ENCODE data around the gene IBSP.

The IBSP gene

DNA sequence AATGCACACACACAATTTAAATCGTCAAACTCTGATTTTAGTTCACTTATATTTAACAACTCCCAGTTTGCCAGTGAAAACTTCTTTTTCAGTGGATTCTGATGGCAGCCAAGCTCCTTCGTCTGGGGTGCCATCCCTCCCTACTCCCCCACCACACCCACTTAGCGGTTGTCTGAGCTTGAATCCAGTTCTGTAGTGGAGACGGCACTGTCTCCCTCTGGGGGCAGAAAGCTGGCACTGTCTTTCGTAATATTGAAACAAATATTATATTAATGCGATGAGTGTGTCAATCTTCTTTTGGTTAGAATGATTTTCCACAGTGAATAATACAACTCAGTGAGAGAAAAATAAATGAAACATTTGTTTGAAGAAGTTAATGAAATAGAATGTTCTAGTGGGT lies 38.9 kb downstream of the IBSP start:
- no peak for DNase-seq (ENCODE audit: low read depth)

DNA sequence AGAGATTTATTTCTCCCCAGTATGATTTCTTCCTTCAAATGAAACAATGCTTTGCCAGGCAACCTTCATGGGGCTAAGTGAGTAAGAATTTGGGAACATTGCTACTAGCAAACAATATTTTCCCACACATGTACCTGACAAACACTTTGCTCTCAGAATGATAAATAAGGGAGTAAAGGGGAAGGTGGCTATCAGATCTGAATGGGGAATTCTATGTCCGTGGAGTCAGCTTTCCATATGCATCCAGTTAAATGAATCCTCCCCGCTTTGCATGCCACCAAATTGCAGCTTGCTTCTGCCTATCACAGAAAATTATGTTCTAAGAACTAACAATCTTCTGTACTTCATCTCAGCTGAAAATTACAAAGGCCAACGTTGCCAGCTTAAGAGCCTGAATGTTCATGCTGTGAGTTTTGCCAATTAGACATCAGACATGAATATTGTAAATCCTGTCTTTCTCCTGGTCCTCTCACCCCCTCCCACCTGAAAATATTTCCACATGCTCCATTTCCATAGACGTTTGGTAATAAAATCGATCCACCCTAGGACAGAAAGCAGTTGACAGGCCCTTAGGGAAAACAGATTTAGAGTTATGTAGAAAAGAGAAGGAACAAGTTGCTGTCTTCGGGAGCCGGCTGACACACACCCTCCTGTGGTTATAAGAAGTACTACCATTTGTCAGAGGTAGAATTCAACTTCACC lies 39.7 kb downstream of the IBSP start:
- DNase-seq (ENCODE audit: low read depth) = peak; percentile 37

DNA sequence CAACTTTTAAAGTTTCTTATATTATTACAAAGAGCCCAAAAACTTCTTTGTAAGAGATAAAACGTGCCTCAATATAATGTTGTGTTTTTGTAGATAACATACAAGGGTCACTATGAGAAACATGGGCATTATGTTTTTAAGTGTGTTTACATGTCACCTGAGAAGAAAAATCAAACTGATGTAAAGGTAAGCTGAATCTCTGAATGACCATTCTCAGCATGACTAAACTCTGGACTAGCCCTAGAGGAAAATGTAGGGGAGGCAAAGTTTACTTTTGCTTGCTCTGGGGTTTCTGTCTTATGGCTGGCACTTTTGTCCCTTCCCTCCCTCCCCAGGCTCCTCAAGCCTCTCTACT lies 40.2 kb downstream of the IBSP start:
- DNase-seq (ENCODE audit: low read depth) = no peak

DNA sequence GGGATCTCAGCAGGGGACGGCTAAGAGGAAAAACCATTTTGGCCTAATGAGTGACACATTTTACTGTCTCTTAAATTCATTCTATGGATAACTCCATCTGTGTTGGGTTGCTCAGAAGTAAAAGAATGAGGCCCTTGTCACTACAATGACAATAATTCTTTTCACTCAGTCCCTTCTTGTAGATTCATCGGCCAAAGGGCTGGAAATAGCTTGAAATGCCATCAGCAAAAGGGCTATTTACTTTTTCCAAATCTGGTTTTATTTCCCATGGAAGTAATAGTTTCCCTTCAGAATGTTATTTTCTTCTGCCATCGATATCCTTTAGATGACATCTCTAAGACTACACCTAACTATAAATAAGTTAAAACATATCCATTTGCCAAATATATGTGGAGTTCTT lies 40.8 kb downstream of the IBSP start:
- DNase-seq (ENCODE audit: low read depth) = no peak

DNA sequence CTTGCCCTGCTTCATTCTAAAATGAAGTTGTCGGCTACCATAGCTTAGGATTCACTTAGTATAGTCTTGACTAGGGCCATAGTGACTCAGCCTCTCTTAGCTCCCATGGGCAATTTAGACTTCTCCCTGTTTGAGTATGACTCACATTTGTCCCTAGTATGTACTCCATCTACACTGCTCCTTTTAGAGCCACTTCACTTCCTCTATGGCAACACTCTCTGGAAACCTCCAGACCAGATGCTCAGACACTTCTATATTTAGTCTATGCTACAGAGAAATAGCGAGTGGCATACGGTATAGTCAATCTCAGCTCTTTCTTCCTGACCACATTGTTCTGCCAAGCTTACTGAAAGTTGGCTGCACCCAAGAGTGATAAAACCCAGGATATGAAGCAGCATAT lies 44.6 kb downstream of the IBSP start:
- peak; percentile 56 for DNase-seq (ENCODE audit: low read depth)

DNA sequence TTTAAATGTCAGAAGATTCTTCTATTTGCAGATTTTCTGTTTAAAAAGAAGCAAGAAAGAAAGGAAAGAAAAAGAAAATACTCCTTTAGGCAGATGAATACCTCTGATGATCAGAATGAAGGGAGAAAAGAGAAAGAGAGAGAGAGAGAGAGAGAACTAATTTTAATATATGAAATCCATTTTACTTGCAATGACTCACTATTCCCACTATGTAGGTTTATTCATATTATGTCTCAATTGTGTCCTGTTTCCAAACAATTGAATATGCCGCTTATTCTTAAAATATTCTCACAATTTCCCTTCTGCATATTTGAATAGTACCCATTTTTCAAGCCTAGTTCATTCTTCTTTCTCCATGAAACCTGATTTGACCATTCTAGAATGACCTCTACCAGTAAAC lies 45.1 kb downstream of the IBSP start:
- no peak for DNase-seq (ENCODE audit: low read depth)

DNA sequence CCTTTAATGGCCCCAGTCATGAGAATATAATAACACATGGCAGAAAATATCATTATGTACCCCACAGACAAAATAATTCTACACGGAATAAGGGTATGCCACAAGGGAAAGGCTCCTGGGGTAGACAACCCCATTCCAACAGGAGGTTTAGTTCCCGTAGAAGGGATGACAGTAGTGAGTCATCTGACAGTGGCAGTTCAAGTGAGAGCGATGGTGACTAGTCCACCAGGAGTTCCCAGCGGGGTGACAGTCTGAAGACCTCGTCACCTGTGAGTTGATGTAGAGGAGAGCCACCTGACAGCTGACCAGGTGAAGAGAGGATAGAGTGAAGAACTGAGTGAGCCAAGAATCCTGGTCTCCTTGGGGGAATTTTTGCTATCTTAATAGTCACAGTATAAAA lies 46.9 kb downstream of the IBSP start:
- no peak for DNase-seq (ENCODE audit: low read depth)

DNA sequence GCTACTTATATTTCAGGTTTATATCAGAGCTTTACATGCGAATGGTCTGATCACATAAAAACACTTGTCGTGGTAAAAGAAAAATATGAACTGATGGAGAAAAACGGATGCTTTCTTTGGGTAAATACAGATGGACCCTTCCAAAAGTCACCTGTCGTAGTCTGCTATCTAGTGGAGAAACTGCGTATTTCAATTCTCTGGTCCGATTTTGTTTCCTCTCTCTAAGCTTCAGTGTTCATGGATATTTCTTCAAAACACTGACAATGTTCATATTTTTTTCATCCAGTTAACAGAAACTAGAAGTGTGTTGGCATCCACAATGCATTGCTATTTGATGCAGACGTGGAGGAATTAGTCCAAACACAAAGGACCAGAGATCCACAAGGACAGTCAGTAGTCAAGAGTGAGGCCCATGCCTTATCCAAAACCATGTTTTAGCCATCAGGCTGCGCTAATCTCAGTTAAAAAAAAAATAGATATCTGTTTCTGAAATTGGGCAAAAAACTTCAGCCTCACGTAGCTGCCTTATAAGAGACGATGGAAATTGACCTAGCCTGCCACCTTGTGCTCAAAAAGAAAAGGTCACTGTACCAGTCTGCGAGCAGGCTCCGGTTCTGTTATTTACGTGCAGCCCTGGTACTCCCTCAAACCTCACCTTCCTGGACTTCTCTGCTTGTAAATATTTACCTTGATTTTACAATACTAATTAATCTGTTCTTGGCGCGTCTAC lies 49.4 kb downstream of the IBSP start:
- peak; percentile 68 for DNase-seq (ENCODE audit: low read depth)

DNA sequence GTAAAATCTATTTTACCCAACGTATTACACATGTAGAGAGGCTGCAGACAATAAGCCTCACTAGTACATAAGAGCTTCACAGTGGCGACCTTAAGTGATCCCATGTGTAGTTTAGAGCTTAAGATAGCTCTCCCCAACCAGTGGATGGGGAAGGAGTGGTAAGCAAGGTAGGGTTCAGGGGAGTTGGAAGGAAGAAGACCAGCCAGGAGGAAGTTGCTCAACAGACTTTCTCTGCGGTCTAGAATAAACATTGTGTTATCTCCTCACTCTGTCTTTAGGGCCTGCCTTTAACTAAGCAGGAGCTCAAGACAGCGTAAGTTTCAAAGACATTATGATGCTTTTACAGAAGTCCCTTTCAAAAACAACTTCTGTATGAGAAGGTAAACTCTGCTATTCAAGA lies 50.3 kb downstream of the IBSP start:
- DNase-seq (ENCODE audit: low read depth) = peak; percentile 85

DNA sequence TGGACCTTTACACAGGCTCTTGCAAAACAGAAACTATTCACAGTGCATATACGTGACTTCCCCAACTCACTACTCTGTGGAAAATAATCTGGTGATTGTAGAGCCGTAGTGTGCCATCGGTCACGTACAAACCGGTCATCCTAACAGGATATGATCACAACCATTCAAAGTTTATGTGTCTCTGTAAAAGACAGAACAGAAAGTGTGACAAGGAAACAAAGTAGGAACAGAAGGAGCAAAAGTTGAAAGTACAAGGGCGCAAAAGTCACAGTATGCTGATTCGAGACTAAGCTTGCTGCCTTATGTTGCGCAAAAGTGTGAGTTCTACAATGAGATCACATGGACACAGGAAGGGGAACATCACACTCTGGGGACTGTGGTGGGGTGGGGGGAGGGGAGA lies 52.0 kb downstream of the IBSP start:
- no peak for DNase-seq (ENCODE audit: low read depth)

DNA sequence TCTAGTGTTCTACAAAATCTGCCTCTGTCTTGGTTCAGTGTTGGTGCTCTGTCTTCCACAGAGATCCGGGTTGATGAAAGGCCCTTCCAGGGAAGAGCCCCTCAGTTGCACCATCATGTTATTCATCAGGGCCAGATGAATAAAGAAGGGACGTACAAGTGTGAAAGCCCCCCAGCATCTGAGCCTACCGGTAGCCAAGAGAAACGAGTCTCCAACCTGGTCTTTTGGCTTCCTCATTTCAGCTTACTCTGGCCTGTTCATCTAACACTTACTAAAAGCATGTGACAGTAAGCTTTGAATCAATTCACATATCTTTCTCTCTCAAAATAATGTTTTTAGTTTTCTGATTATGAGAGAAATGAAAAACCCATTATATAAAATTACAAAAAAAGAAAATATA lies 52.6 kb downstream of the IBSP start:
- no peak for DNase-seq (ENCODE audit: low read depth)

DNA sequence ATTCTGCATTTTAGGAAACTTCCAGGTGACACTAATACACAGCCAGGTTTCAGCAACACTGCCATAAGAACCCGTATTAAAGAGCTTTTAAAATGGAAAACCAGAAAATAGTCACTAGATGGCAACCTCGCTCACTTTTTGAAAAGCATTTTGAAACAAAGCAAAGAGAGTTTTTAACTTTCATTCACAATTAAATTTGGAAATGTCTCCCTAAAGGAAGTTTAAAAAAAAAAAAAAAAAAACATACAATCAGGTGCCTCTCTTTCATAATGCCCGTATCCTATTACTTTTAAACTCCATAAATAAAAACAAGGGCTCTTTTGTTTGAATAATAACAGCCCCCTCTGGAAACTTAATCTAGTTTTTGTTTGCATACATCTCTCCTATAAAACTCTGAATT lies 53.8 kb downstream of the IBSP start:
- DNase-seq (ENCODE audit: low read depth) = peak; percentile 52

DNA sequence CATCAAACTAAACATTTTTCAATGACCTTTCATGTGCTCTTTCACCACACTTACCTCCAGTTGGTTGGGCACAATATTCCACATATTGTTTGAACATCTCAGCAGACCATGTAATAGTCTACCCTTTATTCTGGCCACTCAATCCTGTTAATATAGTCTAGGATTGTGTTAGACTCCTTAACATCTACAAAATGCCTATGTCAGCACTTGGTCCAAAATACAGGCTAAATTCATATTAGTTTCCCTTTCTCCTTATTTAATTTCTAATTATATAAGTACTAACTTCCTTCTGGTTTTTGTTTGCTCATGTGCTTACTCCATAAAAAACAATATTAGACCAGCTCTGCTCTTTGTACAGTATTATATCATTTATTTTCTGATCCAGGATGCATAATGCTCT lies 54.5 kb downstream of the IBSP start:
- no peak for DNase-seq (ENCODE audit: low read depth)

DNA sequence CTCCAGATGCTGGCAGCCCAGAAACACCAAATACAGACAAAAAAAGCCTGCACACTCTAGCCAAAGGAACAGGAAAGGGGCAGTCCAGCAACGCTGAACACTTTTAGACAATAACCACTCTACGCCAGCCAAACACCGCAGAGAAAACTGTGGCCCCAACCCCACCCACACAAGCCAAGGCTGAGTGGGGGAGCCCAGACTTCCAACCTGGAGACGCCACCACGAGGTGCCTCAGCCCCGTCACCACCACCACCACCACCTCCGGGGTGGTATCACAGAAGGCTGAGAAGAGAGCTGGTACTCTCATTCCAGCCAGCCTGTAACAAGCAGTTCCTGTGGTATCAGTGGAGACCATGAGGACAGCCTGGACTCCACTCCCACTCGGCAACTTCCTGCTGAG lies 56.2 kb downstream of the IBSP start:
- DNase-seq (ENCODE audit: low read depth) = no peak

DNA sequence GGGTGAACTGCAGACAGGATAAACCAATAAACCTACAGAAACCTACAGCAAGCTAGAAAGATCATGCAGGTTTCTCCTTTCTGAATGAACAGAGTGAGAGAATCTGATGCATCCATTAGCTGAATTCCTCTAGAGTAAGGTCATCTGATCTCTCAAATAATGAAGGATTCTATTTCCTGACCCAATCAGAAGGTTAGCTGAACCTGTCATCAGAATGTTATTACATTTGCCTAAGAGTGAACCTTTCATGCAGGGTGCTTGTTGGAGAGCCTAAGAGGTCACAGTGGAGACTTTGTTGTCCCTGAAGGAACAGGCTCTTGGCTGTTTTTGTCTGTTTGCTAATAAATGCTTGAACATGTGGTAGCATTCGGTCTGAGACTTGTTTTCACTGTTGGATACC lies 57.5 kb downstream of the IBSP start:
- DNase-seq (ENCODE audit: low read depth) = peak; percentile 8

DNA sequence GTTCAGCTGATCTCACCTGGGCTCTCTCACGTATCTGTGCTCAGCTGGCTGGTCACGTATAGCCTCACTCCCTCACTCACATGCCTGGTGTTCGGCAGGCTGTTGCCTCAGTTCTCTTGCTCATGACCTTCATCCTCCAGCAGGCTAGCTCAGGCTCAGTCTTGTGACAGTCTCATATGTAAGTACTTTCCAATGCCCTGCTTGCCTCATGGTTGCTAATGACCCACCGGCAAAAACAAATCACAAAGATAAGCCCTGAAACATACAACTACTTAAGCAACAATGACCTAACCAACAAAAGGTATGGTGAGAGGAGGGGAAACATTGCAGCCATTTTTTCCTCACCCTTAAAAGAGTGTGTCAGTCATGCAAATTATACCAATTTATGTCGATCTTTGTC lies 58.4 kb downstream of the IBSP start:
- DNase-seq (ENCODE audit: low read depth) = peak; percentile 38

Measured in amniotic epithelial cell (primary cell).